Activated CD8-positive, alpha-beta memory T cell treated with anti-CD3 and anti-CD28 coated beads for 1 hour (primary cell): ENCODE data around the gene FCRLA.

Experiments used
- DNase-seq, 2 donors: peaks; one replicate each; pipeline ENCODE4 v3.0.0-alpha.2; 2020; ENCODE audit warnings: low read depth in 1 of 2; ENCODE audit errors: extremely low read depth in 1 of 2

Gene FCRLA

DNA sequence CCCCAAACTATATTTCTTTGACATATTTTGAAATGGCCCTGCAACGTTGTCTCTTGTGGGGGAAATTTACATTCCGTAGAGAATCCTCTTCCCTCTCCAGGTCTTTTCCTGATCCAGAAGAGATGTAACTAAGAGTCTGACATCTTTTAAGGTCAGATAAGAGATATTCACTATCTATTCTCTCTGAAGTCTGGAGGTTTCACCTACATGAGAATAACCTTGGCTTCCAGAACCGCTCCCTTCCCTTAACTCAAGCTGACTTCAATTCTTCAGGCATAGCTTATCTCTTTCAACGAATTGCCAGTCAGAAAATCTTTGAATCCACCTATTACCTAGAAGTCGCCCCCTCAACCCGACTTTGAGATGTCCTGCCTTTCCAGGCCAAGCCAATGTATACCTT, 24.2 kb downstream of the FCRLA start:
- no peak for DNase-seq

DNA sequence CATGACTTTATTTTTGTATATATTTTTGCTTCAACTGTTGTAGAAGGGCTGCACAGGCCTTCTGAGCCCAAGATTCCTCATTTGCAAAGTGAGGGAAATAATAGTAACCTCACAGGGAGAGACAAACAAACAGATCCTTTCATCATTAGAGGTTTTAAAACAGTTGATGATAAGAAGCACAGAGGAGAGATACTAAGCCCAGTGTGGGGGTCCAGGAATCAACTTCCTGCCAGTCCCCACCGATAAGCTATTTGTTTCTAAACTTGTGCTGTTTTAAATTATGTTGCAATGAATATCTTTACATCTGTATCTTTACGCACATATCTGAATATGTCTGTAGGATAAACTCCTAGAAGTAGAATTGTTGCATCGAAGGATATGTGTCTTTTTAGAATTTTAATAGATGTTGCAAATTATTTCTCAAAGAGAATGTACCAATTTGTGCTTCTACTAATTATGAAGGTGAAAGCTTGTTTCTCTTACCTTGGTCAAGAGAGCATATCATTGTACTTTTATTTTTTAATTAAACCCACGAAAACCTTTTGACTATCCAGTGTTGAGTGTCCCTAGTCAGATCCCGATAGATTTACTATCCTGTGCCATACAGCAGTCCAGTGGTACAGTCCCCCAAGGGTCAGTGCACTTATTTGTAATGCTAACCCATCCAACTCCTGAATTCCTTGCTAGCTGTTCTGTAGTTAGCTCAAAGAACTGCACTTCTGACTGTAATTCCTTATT, 25.1 kb downstream of the FCRLA start:
- no peak for DNase-seq

DNA sequence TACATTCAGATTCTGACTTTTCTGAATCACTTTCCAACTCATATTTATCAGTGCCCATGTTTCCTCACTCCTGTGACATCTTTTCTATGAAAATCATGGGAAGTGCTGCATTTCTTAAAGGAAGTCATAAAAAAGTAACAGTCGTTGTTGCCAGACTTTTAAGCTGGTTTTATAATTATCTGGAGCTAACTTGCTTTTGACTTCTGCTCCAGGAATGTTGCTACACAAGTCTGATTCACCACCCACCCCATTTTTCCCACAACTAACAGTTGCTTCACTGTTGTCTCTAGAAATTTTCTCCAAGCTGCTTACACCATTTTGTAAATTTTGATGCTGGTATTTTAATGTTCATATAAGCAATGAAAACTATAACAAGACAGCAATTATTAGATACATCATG, 26.5 kb downstream of the FCRLA start:
- DNase-seq = no peak

DNA sequence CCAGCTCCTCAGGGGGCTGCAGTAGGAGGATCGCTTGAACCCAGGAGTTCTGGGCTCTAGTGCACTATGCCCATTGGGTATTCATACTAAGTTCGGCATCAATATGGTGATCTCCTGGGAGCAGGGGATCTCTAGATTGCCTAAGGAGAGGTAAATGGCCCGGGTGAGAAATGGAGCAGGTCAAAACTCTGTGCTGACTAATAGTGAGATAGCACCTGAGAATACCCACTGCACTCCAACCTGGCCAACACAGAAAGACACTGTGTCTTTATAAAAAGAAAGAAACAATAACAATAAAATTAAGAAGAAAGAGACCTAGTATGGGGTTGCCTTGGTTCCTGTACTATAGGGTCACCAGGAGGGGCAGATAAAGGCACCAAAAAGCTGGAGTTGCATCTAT, 28.8 kb downstream of the FCRLA start:
- no peak for DNase-seq

DNA sequence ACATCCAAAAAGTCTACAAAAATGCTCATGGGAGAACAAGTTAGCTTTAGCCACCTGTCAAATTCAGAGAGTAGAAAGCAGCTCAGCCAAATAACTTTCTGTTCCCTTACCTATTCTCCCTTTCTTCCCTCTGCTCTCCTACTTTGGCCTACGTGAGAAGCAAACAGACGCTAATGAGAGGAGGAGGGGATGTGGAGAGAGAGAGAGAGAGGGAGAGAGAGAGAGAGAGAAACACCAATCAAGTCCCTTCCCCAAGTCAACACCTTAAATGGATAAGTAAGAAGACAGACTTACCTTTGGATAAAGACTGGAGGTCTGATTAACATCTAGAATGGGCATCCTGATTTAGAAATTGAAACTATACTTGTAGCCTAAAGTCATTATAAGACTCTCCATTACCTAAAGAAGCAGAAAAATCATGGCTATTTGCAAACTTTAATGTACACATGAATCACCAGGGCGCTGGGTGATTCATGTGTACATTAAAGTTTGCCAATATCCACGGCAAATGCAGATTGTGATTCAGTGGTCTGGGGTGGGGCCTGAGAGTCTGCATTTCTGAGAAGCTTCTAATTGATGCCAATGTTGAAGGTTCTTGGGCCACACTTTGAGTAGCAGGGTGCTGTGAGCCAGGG, 29.4 kb downstream of the FCRLA start:
- no peak for DNase-seq

DNA sequence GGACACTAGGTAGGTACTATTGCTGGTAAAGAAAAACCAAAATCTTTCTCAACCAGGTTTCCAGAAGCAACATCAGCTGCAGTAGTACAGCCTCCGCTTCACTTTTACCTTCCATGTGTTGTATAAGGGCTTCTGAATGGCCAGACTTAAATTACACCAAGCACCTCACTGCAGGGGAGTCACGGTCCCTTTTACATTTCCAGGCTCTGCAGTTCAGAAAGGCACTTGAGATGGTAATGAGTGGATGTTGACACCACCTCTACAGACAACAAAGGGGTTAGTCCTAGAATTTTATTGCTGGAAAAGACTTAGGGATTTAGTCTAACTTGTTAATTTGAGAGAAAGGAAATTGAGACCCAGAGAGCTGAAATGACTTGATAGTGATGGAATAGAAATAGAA, 30.6 kb downstream of the FCRLA start:
- DNase-seq = no peak

DNA sequence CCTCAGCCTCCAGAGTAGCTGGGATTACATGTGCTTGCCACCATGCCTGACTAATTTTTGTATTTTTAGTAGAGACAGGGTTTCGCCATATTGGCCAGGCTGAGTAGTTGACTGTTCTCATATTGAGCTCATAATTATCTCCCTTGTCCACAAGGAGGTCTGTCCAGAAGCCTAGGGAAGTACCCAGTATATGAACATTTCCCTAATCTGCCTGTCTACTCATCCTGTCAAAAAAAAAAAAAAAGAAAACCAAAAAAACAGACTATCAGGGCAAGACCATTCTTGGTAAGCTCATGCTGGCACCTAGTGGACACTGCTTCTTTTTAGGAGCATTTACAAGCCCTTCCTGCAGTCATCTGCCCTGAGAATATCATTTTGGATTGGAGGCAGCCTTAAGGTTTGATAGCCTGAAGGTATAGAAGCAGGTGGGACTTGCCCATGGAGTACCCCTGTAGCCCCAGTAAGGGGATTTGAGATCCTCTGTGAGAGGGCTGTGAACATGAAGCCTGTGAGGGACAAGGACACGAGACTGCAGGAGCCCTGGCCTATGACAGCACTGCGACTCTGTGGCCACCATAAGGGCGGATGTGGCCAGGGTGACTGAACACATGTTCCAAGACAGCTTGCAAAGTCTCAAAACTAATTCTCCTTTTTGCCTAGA, 31.7 kb downstream of the FCRLA start:
- DNase-seq = peak in 1 of 2 donors; percentile 37

DNA sequence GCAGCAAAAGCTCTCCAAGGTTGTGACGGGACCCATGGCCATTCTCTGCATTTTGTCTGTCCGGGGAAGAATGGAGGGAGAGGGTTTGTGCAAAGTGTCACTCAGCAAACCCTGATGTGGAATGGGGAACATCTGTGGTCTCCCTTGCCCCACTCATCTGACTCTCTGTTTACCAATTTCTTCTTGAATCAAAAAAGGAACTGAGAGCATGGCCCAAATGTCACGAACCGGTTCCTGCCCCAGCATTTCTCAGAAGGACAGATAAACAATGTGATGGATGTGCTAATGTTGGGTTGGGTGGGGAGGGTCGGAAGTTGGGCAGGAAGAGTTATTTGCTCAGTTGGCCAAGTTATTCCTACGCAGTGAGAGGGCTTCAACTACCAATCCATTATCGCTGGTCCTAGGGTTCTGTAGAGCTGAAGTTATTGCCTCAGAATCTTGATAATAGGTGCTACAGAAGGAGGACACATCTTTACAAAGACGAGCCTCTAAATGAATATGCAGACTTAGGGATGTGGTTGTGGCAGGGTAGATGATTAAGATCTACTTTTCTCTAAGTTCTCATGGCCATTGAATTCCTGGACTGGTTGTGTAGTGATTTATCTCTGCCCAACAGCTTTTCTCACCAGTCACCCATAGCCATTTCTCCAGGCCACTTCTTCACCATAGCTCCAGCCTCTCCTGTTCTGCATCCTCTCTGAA, 33.0 kb downstream of the FCRLA start:
- no peak for DNase-seq

DNA sequence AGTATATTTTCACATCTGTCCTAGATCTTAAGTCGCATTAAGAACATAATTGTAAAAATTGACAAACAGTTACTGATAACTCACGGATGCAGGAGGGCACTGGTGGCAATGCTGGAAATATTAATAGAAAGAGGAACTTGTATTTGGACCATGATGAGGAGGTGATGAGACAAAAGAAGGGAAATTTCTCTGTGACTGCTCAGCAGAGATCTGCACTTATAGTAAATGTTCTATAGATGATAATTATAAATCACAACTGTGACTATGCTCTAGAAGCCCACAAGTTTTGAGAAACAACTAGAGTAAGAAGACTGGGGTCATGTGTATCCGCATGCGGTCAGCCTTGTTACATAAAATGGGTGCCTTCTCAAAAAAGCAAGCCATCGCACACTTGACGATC, 33.9 kb downstream of the FCRLA start:
- no peak for DNase-seq

DNA sequence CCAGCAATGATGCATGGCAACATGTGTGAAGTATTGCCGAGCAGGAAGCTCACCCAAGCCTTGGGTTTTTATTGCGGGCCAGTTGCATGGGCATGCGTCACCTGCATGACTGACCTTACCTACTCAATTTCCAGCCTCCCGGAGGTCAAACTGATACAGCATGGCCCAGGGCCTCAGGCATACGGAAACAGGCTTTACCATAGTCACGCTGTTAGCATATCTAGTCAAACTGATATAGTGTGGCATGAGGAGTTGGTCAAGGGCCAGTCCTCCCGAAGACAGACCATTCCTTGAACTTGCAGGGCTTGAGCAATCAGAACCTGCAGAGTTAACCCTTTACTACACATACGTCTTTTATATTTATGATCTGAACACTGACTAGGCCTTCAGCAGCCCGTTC, 36.2 kb downstream of the FCRLA start:
- DNase-seq = no peak

DNA sequence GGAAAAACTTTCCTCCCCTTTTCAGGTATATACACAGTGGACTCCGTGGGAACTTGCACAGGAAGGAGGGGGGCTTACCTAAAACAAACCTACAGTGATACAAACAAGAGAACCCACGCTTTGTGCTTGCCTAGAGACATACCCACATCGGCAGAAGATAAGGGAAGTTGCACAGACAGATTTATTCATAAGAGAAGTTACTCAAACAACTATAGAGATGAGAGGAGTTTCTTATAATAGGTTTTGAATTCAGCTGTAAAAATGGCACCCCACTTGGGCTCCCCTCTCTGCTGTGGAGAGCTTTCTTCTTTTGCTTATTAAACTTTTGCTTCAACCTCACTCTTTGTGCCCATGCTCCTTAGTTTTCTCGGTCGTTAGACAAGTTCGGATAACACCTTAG, 40.8 kb downstream of the FCRLA start:
- no peak for DNase-seq

DNA sequence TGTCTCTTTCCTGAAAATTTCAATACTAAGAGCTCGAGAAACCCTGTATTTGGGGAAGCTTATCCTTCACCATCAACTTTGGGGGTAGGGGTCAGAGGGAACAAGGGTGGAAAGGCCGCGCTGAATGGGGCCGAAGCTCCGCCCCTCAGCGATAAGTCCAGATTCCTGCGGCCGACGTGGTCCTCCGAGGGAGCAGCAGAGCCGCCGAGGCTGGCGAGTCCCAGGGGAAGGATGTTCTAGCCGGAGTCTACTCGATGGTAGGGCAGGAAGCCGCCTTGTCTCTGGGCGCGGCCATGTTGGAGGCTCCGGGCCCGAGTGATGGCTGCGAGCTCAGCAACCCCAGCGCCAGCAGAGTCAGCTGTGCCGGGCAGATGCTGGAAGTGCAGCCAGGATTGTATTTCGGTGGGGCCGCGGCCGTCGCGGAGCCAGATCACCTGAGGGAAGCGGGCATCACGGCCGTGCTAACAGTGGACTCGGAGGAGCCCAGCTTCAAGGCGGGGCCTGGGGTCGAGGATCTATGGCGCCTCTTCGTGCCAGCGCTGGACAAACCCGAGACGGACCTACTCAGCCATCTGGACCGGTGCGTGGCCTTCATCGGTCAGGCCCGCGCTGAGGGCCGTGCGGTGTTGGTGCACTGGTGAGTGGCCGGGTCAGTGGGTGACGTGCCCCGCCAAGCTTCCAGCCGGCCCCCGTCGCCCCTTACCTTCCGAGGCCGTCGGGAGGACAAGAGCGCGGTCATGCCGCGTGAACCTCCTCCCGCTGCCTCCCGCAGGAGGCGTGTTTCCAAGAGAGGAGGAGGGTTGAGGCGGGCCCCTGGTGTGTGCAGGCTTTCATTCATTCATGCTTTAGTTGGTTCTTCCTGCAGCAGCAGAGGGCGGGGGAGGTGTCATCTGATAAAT, 42.7 kb downstream of the FCRLA start, which contains the start of gene DUSP12:
Gene DUSP12, plus strand, starts transcription at position 278 of the 899 bp plus-strand sequence. Its CDS starts 16 bp downstream, at position 294.
- peak; percentile 62 to 71 for DNase-seq

DNA sequence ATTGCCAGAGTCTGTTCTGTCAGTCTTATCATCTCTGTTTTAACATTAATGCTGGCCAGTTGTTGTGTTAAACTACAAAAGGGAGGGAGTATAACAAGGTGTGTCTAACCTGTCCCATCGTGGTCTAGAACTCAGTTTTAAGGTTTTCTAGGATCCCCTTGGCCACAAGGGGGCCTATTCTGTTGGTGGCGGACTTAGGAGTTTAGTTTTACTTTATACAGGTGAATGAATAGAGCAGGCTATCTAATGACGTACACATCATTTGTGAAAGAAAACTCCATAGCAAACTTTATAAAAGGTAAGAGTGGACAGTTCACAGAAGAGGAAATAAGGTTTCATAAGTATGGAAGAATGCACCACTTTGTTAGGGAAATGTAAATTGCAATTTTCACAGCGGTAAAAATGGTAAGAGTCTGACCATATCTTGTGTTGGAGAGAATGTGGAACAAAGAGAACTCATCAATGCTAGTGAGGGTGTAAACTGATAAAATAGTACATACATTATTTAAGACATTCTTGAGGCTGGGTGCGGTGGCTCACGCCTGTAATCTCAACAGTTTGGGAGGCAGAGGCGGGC, 56.6 kb downstream of the FCRLA start:
- DNase-seq = peak in 1 of 2 donors; percentile 17
